GM12801 (cell line): ENCODE results near the gene VARS1.

Experiments used
- CTCF ChIP-seq: IDR thresholded peaks from one replicate; pipeline ENCODE4 v1.5.1; 2011; ENCODE audit warnings: control low read depth; ENCODE audit not compliant: insufficient read length; ENCODE audit errors: extremely low read depth

VARS1 gene

GRCh38 chr6:31776989-31777666, 18.4 kb downstream of the VARS1 start, which contains the start of gene VWA7:
Gene VWA7 (minus strand): TSS chr6:31777328. CDS start chr6:31776779, 549 bp downstream.
- no peak for TF ChIP-seq CTCF

GRCh38 chr6:31776485-31776988, 19.0 kb downstream of the VARS1 start:
- no peak for TF ChIP-seq CTCF

- no peak for TF ChIP-seq CTCF
Measured at GRCh38 chr6:31775633-31776484, 19.7 kb downstream of the VARS1 start.

- no peak for TF ChIP-seq CTCF
Measured at GRCh38 chr6:31775184-31775583, 20.4 kb downstream of the VARS1 start.

GRCh38 chr6:31771992-31772358, 23.6 kb downstream of the VARS1 start:
- no peak for TF ChIP-seq CTCF

GRCh38 chr6:31770860-31771259, 24.7 kb downstream of the VARS1 start:
- TF ChIP-seq CTCF = no peak

GRCh38 chr6:31769684-31770371, 25.7 kb downstream of the VARS1 start:
- TF ChIP-seq CTCF = no peak
